CD4-positive, alpha-beta T cell treated with Interleukin-1 beta for 1 hour (primary cell): Measurements from ENCODE around the gene BCL11B.
"Not testable (repeated sequence)": the region's sequence is repeated elsewhere in the genome, so short reads cannot be mapped to it uniquely, and the experiment has no call there.

Source experiments
- DNase-seq, 2 donors: peaks; one replicate each; pipeline ENCODE4 v3.0.0-alpha.2; 2020 to 2022

The BCL11B gene

GRCh38 chr14:99194736-99195135 lies 77.3 kb downstream of the BCL11B start:
- no peak for DNase-seq

- no peak for DNase-seq
Measured at GRCh38 chr14:99194136-99194535, 77.9 kb downstream of the BCL11B start.

- no peak for DNase-seq
Measured at GRCh38 chr14:99192830-99193229, 79.2 kb downstream of the BCL11B start.

DNA sequence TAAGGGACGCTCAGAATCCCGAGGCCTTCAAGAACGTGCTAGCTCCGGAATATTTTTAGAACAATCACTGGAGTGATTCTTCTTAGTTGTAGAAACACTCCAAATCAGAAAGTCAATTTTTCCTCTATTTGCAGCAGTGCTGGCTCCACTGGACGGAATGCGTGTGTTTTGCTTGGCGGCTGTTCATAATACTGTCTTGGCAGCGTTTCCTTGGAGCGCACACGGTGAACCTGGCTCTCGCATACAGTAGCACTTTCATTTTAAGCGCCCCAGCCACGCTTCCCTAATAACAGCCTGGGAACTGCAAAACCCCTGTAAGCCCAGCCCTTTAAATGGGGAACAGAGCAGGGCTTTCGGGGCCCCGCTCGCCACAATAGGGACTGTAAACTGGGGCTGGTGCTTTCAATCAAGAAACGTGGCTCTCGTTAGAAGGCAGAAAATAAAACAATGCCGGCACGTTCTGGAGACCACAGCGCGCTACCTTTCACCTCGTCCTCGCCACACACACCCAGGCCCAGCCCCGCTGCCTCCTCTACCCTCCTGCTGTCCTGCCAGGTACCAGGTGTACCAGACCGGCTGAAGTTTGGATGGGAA lies 79.9 kb downstream of the BCL11B start:
- no peak for DNase-seq

DNA sequence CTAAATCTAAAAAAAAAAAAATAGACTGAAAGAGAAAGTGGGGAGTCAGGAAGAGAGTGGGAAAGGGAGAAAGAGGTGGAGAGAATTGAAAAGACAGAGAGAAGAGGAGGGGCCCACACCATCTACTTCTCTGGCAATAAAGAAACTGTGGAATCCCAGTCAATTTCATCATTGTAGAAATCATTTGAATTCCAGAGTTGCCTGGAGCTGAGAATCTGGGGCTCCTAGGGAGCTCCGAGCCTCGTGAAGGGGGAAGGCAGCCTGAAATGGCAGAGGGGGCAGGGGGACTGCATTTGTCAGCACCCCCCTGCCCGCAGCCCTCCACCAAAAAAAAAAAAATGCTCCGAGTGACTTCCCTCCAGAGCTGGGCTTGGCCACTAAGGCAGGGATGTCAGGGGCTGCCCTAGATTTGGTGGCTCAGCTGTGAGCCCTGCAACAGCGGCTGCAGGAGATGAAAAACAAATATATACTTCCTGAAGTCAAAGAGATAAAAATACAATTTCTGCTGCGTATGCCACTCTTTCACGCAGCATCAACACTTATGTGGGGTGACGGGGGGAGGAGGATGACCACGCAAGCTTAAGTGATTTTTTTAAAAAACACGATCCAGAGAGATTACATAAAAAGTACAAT lies 80.5 kb downstream of the BCL11B start:
- DNase-seq = peak; percentile 51 to 60

DNA sequence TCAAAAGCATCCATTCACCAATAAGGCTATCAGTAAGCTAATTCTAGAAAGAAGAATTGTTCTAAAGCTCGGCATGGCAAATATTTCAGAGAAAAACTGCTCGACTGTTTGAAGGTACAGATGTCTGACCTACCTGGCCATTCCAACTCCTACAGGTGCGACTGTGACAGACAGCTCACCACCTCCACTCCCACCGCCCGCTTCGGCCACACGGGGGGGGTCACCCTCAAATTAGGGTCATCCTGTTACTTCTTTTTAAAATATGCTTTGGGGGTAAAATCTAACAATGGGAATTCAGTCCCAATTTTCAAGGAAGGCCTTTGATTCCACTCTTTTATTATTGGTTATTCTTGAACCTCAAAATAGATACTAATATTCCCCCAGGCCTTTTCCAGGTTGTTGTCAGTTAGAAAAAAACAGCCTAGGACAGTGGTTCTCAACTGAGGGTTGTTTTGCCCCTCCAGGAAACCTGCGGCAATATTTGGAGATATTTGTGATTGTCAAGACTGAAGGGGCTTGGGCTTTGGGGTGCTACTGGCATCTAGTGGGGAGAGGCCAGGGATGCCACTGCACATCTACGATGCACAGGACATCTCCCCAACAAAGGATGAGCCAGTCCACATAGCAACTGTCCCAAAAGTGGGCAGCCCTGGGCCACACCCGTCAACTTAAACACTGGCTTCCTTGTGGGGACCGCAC lies 81.2 kb downstream of the BCL11B start:
- DNase-seq = peak; percentile 35 to 50

DNA sequence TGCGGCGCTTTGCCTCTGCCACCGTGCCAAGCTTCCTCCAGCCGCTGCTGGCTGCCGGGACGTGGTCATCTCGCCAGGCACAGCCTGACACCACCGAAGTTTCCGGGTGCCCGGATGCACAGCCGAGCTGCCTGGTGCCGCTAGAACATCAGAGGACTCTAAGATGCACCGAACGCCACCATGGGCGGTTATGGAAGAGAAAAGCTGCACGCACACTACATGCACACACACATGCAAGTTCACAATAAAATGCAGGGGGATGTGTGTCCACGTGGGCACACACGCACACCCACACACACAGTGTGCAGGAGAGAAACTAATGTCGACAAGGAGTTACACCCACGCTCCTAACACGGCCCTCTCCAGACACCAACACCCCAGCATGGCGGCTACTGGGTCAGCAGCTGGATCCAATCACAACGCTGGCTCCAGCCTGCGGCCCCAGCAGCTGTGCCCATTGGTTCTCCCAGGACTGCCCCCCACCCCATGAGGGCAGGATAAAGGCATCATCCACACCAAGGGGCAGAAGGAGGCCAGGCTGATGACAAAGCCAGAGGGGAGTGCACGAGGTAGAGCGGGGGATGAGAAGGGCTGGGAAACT lies 82.7 kb downstream of the BCL11B start:
- peak; percentile 32 to 50 for DNase-seq

DNA sequence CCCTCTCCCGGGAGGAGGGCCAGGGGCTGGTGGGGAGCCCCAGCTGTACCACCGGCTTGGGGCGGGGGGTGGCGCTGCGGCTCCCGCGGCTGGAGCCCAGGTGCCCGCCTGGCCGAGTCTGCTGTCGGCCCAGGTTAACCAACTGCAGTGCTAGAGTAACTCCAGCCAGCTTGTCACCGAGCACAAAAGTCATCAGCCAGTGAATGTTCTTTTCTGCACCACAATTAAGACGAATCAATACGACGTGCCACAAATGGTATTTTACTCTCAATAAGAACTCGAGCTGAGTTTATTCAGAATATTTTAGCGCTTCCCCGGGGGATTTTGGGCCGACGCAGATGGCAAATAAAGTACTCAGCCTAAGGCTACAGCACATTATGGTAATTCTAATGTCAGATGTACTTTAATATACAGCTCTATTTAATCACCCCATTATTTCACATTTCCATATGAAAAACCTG lies 83.2 kb downstream of the BCL11B start:
- peak; percentile 35 to 51 for DNase-seq

DNA sequence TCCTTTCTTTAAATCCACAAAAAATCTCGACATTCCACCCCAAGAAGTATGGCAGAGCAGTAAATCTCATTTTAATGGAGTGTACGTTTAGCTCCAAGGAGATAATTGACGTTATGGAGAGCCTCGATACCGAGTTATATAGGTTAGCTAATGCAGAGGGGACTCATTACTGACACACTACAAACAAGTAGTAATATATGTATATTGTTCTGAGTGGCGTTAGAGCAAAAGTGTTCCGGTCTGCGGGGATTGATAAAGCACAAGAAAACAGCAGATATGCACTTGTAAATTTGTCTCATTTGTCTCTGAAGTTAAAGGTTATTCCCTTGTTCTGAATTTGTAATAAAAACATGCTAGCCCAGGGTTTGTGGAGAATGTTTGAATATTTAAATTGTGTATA lies 84.1 kb downstream of the BCL11B start:
- no peak for DNase-seq

DNA sequence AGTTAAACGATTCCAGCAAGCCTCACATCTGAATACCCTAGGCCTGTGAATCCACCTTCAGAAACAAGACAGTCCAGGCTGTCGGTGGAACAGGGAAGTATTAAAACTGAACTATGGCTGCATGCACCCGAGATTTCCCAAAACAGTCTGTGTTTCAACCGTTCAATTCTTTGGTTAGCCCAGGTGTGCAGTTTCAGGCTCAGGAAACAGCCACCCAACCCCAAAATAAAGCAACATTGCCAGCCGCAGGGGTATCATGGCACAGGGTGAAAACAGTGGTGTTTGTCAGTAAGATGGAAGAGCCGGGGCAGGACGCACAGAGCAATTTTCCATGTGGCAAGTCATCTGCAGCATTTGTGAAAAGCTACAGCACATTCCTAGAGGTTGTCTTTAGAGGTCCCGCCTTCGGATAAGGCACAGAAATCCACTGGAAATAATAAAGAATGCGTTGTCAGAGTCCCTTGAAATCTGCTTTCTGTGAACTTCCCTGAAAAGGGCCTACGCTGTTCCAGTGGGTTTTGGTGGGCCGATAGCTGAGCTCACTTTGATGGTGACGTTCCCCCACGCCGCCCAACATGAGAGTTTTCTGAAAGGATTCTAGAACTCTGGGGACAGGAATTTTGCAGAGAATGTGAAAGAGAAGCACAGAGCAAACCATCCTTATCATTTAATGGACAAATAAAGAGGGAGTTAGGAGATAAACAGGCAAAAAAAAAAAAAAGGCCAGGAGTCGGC lies 84.9 kb downstream of the BCL11B start:
- DNase-seq = no peak

DNA sequence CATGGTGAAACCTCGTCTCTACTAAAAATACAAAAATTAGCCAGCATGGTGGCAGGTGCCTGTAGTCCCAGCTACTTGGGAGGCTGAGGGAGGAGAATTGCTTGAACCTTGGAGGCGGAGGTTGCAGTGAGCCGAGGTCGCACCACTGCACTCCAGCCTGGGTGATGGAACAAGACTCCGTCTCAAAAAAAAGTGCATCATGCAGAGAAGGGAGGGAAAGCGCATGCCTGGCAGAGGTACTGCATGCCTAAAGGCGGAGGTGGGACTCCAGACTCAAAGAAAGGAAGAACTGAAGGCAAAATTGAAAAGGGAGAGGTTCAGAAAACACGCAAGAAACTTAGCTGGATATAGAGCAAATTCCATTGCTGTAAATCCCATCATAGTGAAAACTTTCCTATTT lies 85.7 kb downstream of the BCL11B start:
- DNase-seq = not testable (repeated sequence)

- no peak for DNase-seq
Measured at GRCh38 chr14:99185436-99186068, 86.4 kb downstream of the BCL11B start.

DNA sequence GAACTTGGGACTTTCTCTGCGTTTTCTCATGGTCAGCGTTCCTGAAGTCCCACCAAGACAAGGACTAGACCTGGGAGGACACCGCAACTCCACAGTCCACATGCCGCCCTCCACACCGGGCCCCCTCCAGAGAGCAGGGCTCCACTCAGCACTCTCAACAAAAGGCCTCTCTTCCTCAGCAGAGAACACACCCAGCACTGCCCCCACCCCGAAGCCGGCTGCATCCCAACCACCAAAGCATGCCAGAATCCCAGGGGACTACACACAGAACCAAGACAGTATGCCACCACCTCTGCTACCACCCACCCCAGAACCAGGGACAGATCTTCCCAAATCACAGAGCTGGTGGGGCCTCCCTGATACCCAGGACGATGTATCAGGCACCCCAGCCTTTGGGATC lies 88.3 kb downstream of the BCL11B start:
- no peak for DNase-seq

- DNase-seq = no peak
Measured at GRCh38 chr14:99183311-99183710, 88.7 kb downstream of the BCL11B start.

DNA sequence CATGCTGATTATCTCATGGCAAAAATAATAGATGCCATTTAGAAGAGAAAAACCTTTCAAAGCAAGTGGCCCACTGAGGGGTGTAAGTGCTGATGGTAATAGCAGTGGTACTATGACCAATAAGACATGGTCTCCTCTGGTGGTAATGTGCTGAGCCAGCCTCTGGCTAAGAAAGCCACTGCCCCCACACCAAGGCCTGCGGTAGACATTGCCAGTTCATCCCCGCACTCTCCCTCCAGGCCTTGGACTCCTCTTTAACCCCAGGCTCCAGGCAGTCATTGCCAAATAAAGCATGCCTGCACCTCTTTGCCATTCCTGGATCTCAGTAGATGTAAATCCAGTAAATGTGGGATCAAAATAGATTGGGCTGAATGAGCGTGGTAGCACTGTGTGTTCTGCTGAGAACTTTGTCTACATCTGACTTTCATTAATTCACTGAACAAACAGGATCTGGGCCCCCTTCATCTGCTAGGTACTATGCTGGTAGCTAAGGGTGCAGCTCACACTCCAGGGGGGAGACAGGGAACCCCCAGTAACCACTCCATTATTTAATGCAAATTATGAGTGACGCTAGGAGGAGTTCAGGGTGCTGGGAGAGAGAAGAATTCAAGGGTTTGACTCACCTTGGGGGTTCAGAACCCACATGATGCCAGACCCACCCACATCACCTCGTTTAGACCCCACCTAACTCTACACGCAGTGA lies 89.3 kb downstream of the BCL11B start:
- no peak for DNase-seq

DNA sequence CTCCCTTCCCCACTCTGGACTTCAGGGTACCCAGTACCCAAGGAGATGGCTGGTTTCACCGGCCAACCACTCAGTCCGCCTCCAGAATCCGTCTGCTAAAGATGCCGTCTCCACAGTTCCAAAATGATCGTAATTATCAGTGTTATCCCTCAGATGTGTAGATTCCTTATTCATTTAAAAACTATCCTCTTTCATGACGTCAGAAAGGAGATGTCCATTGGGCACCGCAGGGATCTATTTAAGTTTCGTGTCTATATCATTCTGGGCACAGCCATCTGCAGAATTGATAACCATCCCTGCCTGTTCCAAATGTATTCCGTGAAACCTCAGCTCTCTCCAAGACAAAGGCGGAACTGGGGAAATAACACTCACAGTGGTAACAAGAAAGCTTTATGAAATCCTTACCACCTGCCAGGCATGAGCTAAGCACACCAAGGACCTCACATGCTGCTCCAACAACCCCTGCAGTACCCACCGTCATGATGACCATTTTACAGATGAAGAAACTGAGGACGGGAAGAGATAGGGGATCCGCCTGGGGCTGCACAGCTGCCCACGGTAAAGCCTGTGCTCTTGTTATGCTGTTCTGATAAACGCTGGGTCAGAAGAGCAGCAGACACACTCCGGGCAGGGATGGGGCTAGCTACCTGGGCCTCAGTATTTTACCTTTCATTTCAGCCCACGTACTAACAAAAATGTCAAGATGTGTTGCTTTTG lies 90.0 kb downstream of the BCL11B start:
- DNase-seq = no peak

DNA sequence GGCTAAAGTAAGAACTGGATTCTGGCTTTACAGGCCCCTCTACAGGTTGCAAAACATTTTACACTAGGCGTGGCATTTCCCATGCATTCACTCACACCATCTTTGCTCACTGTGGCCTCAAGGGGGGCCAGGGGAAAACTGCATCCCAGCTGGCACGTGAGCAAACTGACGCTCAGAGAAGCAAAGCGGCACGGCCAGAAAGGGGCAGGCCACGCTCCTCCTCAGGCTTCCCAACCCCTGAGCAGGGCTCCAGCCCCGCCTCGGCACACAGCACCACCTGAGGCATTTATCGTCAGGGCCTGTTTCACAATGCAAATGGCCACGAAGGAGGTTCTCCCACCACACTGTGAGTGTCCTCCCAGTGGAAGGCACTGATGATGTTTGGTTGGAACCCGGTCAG lies 90.8 kb downstream of the BCL11B start:
- DNase-seq = no peak

- no peak for DNase-seq
Measured at GRCh38 chr14:99179946-99180345, 92.1 kb downstream of the BCL11B start.

GRCh38 chr14:99179506-99179905 lies 92.5 kb downstream of the BCL11B start:
- DNase-seq = no peak

- DNase-seq = no peak
Measured at GRCh38 chr14:99177886-99178835, 93.8 kb downstream of the BCL11B start.
